Psoas muscle (tissue), 8 donors: ENCODE results near the gene FRY. TPM values are rescaled to one million over a fixed set of nuclear protein-coding genes. Genes with fewer than 3 reads are reported as not detected.

ENCODE experiments used
- ATAC-seq, 4 donors: fragments of 200-7000 bp; cut with Tn5 transposase; one replicate each; pipeline ENCODE4 v1.9.1; 2020; ENCODE audit warnings: moderate library complexity in 3 of 4, mild to moderate bottlenecking in 2 of 4
- DNase-seq, 2 donors: peaks; one replicate each; pipeline ENCODE4 v3.0.0-alpha.2; 2020
- H3K27ac ChIP-seq: fragments of 200-600 bp; one replicate; pipeline ENCODE4 v1.8.0; 2022
- H3K27me3 ChIP-seq, 3 donors: fragments of 200-600 bp in 1 of 3; one replicate each; pipeline versions ENCODE4 v1.6.1 to v1.8.0; 2013 to 2022; ENCODE audit warnings: low read length in 2 of 3, mild to moderate bottlenecking in 2 of 3, moderate library complexity in 1 of 3; ENCODE audit not compliant: insufficient read depth in 3 of 3
- H3K36me3 ChIP-seq, 2 donors: fragments of 200-600 bp in 1 of 2; one replicate each; pipeline versions ENCODE4 v1.6.1 to v1.8.0; 2013 to 2022; ENCODE audit warnings: low read depth in 1 of 2, mild to moderate bottlenecking in 1 of 2, moderate library complexity in 1 of 2; ENCODE audit not compliant: insufficient read depth in 1 of 2
- H3K4me1 ChIP-seq: fragments of 200-600 bp; one replicate; pipeline ENCODE4 v1.8.0; 2022
- H3K4me3 ChIP-seq: fragments of 200-600 bp; one replicate; pipeline ENCODE4 v1.8.0; 2022; ENCODE audit warnings: mild to moderate bottlenecking
- H3K9me3 ChIP-seq: fragments of 200-600 bp; one replicate; pipeline ENCODE4 v1.8.0; 2022
- CTCF ChIP-seq: fragments of 200-600 bp; IDR thresholded peaks from one replicate; pipeline ENCODE4 v1.8.0; 2022; ENCODE audit warnings: antibody characterized with exemption
- WGBS, 3 donors: extraction: QIAGEN DNeasy Blood & Tissue Kit; methylation state at CpG; one replicate each; pipeline versions ENCODE4 v1.1.6 to v1.1.7; 2013; 5-methylcytosine and 5-hydroxymethylcytosine counted together
- intact Hi-C, 2 donors: fragments of 100-400 bp; cut with DNase I; formaldehyde crosslinking; loops; one replicate each; pipeline versions ENCODE4 v1.11.0 to v1.14.2; 2022
- polyA plus RNA-seq, 3 donors: library from polyadenylated mRNA; stranded (reverse); fragments of 200-250 nt; gene quantifications; one replicate each; pipeline ENCODE4 v1.2.3, GENCODE V29; 2013
- total RNA-seq, 4 donors: library from RNA; stranded (reverse); fragmentation: NEBNext Ultra II Directional in 2 of 4; extraction: Animal tissue kit (Norgen Biotek cat#: 25700) in 2 of 4; gene quantifications; one replicate each; pipeline versions ENCODE4 v1.2.1 to v1.2.4, GENCODE V29; 2021 to 2023
- donor health status: healthy with polysubstance abuse.
- donor health status: DM: no; HTN: no; CAD: no; lungs with moderate emphysema.
- donor health status: Bipolar disorder and iron deficiency.
- donor health status: healthy.
- donor health status: DM: yes; HTN: yes; CAD: no.
- donor health status: DM: no; HTN: no; CAD: no.
- donor health status: DM: no; HTN: no; CAD: no.
- donor health status: DM: yes; HTN: yes; CAD: no.

Gene FRY
- total and polyA plus RNA-seq, 7 donors = 7.1 to 56.9 (median 24.0) TPM

- H3K4me3 ChIP-seq = no peak overlapping the region
- H3K4me1 ChIP-seq = peaks cover 27% of the 10 kb centered on the region
- DNase-seq = no peak
- intact Hi-C loops = no loop called here
- ATAC-seq = no peak
- no peak overlapping the region for H3K27ac ChIP-seq
- WGBS, 3 donors = 69 to 94% (median 71%) methylated on average over 1 of the region's 1 CpG
- peaks cover 0 to 2% of the 10 kb centered on the region in 2 donors for H3K36me3 ChIP-seq
- H3K27me3 ChIP-seq = no peaks in the 10 kb centered on the region
- no peaks in the 10 kb centered on the region for H3K9me3 ChIP-seq
- no peak for TF ChIP-seq CTCF
Measured at GRCh38 chr13:32087955-32088747, 56.6 kb downstream of the FRY start.

GRCh38 chr13:32092496-32092895 lies 60.9 kb downstream of the FRY start:
- ATAC-seq (no peak), DNase-seq (no peak)
- H3K4me1 ChIP-seq = peaks cover 7% of the 10 kb centered on the region
- H3K4me3 ChIP-seq = no peak overlapping the region
- intact Hi-C loops = no loop called here
- H3K27me3 ChIP-seq = no peaks in the 10 kb centered on the region
- no peaks in the 10 kb centered on the region for H3K9me3 ChIP-seq
- H3K36me3 ChIP-seq = peaks cover 0 to 2% of the 10 kb centered on the region in 2 donors
- no peak for TF ChIP-seq CTCF
- H3K27ac ChIP-seq = no peak overlapping the region
- WGBS, 3 donors = 85 to 87% (median 86%) methylated on average over 5 of the region's 5 CpGs

- Histone ChIP-seq H3K36me3 (peaks cover 0 to 2% of the 10 kb centered on the region in 2 donors), H3K27me3 (no peaks in the 10 kb centered on the region), H3K4me3 (no peak overlapping the region), H3K9me3 (no peaks in the 10 kb centered on the region), H3K27ac (no peak overlapping the region), H3K4me1 (peaks cover 1% of the 10 kb centered on the region)
- intact Hi-C loops = no loop called here
- no peak for DNase-seq
- ATAC-seq = no peak
- TF ChIP-seq CTCF = no peak
- whole genome bisulfite sequencing, 3 donors = 90 to 94% (median 90%) methylated on average over 2 of the region's 2 CpGs
Measured at GRCh38 chr13:32093006-32093405, 61.4 kb downstream of the FRY start.

GRCh38 chr13:32098272-32098671 lies 66.7 kb downstream of the FRY start:
- H3K27ac ChIP-seq = no peak overlapping the region
- H3K4me1 ChIP-seq = no peaks in the 10 kb centered on the region
- peaks cover 0 to 15% of the 10 kb centered on the region in 2 donors for H3K36me3 ChIP-seq
- H3K9me3 ChIP-seq = no peaks in the 10 kb centered on the region
- H3K27me3 ChIP-seq = no peaks in the 10 kb centered on the region
- intact Hi-C loops = no loop called here
- H3K4me3 ChIP-seq = no peak overlapping the region
- ATAC-seq = peak; percentile 21 to 91 (median 62)
- 80 to 82% (median 81%) methylated on average over 3 of the region's 3 CpGs for WGBS, 3 donors
- no peak for DNase-seq
- no peak for TF ChIP-seq CTCF
